OCI-LY1 (cell line): ENCODE measurements around the gene PC.

ENCODE experiments used
- CTCF ChIP-seq: fragments of 200-600 bp; sonication (generic), shearing (Covaris generic); IDR thresholded peaks from 2 replicates; pipeline ENCODE4 v1.5.1; 2017; ENCODE audit warnings: mild to moderate bottlenecking, antibody characterized with exemption, low read length, moderate library complexity, mixed read lengths
- EZH2 ChIP-seq: fragments of 200-600 bp; sonication (generic), shearing (Covaris generic); IDR thresholded peaks from 2 replicates; pipeline ENCODE4 v1.8.0; 2017; ENCODE audit warnings: borderline replicate concordance, mixed run types, mild to moderate bottlenecking, antibody characterized with exemption, low read length, moderate library complexity, mixed read lengths

- TF ChIP-seq CTCF (no peak), EZH2 (no peak)
Measured at GRCh38 chr11:66971488-66971887, 13.3 kb upstream of the PC start.
